ENCODE measurements around the gene YY1. TPM values are rescaled to one million over a fixed set of nuclear protein-coding genes. Genes with fewer than 3 reads are reported as not detected.
A peak's percentile ranks its signal among the peaks of the same experiment; 100 is the strongest.
"Not testable (repeated sequence)": the region's sequence is repeated elsewhere in the genome, so short reads cannot be mapped to it uniquely, and the experiment has no call there.

YY1 gene
- total RNA-seq, 8 experiments from 2014 or later, result 23.4 to 58.3 (median 30.4) TPM

DNA sequence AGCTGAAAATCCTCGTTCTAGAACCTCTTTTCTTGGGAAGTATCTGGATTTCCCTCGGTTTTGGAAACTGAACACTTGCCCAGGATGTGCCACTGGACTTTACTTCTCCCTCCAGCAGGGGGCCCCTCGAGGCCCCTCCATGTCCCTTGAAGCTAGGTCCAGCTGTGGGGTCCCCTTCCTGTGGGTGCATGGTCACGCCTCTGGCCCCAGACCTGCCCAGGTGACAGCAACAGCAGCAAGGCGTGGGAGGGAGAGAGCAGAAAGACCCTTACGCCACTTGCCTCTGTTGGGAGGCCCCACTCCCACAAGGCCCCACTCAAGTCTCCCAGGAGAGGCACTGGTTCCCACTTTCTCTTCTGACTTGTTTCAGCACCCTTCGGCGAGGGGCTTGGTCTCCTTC lies 64.2 kb downstream of the YY1 start:
- in situ Hi-C loops (cut with MboI; ENCODE audit: low pct_unique_long_range_greater_than_20kb in 2 of 9, low sequenced_read_pairs in 9 of 9, unreplicated experiment in 9 of 9), result no loop called here
- H3K27ac ChIP-seq, result no peak overlapping the region
- no peak overlapping the region for H3K4me3 ChIP-seq
- WGBS, 10 experiments, result 39 to 100% (median 69%) methylated on average over 1 to 8 of the region's 8 CpGs; no CpG with 5 or more reads in 3 of the 10 experiments
- no peak for ATAC-seq (replicated peaks in 6 of 8)
- H3K4me1 ChIP-seq (replicated peaks in 1 of 2), result peaks cover 17% of the 10 kb centered on the region in 2 donors

- ATAC-seq (replicated peaks in 6 of 8), result no peak
- in situ Hi-C loops (cut with MboI; ENCODE audit: low pct_unique_long_range_greater_than_20kb in 2 of 9, low sequenced_read_pairs in 9 of 9, unreplicated experiment in 9 of 9), result no loop called here
- Histone ChIP-seq H3K4me1 (replicated peaks in 1 of 2) (peaks cover 17% of the 10 kb centered on the region in 2 donors), H3K27ac (no peak overlapping the region), H3K4me3 (no peak overlapping the region)
- 50 to 80% (median 60%) methylated on average over 1 to 2 of the region's 4 CpGs; no CpG with 5 or more reads in 7 of the 10 experiments for WGBS, 10 experiments
Observed at GRCh38 chr14:100303925-100304324, 65.0 kb downstream of the YY1 start.

GRCh38 chr14:100304825-100305323 lies 65.9 kb downstream of the YY1 start:
- Histone ChIP-seq H3K4me3 (peak overlapping the region; percentile 72 to 92 (median 76)), H3K27ac (no peak overlapping the region), H3K4me1 (replicated peaks in 1 of 2) (peaks cover 17% of the 10 kb centered on the region in 2 donors)
- in situ Hi-C loops (cut with MboI; ENCODE audit: low pct_unique_long_range_greater_than_20kb in 2 of 9, low sequenced_read_pairs in 9 of 9, unreplicated experiment in 9 of 9), result no loop called here
- peak in 3 of 8 experiments; percentile 3 to 7 (median 4) for ATAC-seq (replicated peaks in 6 of 8)
- WGBS, 10 experiments, result 0 to 30% (median 3%) methylated on average over 1 to 8 of the region's 23 CpGs; no CpG with 5 or more reads in 3 of the 10 experiments

GRCh38 chr14:100305324-100306100 lies 66.6 kb downstream of the YY1 start:
- ATAC-seq (replicated peaks in 6 of 8), result peak; percentile 0 to 16 (median 4)
- Histone ChIP-seq H3K4me3 (peak overlapping the region; percentile 72 to 92 (median 76)), H3K4me1 (replicated peaks in 1 of 2) (peaks cover 17% of the 10 kb centered on the region in 2 donors), H3K27ac (peak overlapping the region; percentile 62 to 72)
- 0% methylated on average over 3 of the region's 65 CpGs; no CpG with 5 or more reads in 8 of the 10 experiments for WGBS, 10 experiments
- in situ Hi-C loops (cut with MboI; ENCODE audit: low pct_unique_long_range_greater_than_20kb in 2 of 9, low sequenced_read_pairs in 9 of 9, unreplicated experiment in 9 of 9), result no loop called here

DNA sequence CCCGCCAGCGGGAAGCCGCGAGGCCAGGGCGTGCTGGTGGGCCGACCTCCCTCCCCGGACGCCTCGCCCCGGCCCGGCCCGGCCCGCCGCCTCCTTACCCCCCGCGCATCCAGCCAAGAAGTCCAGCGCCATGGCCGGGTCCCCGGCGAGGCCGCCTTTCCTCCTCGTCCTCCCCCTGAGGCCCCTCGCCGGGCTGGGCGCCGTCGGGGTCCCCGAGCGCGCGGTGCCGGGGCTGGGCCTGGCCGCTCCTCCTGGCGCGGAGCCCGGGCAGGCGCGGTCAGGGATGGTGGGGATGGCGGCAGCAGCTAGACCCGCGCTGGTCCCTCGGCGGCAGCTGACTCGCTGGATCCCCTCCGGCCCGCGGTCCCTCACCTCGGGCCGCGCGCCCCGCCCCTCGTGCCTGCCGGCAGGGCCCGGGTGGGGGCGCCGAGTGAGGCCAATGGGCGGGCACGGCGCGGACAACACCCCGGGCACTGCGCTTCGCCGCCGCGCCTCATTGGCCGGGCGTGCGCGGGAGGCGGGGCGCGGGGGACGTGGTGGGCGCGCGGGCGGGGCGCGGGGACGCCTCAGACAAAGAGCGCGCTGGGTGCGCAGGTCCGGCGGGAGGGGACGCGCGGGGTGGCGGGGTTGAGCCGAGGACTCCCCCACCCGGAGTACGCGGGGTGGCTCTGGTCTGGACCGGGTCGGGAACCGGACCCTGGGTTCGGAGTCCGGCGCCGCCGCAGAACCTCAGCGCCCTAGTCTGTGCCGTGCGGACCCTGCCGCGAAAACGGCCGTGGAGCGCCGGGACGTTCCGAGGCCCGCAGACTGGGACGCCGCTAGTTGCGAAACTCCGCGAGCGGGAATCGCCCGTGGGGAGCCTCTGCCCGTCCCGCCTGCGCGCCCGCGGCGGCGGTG lies 67.4 kb downstream of the YY1 start, which contains the start of gene SLC25A29:
TSS of gene SLC25A29 (minus strand) at position 344 of the 897 bp plus-strand sequence. CDS start at position 132, 212 bp downstream.
- Histone ChIP-seq H3K27ac (peak within 1 kb of the TSS; percentile 70 to 82), H3K4me3 (peak within 1 kb of the TSS; percentile 72 to 92 (median 76)), H3K4me1 (replicated peaks in 1 of 2) (peaks cover 17 to 19% of the 10 kb centered on the region in 2 donors)
- 0 to 2% methylated on average over 2 to 11 of the region's 131 CpGs; no CpG with 5 or more reads in 8 of the 10 experiments for WGBS, 10 experiments
- in situ Hi-C loops (cut with MboI; ENCODE audit: low pct_unique_long_range_greater_than_20kb in 2 of 9, low sequenced_read_pairs in 9 of 9, unreplicated experiment in 9 of 9), result no loop called here
- peak; percentile 74 to 88 (median 85) for ATAC-seq (replicated peaks in 6 of 8)

DNA sequence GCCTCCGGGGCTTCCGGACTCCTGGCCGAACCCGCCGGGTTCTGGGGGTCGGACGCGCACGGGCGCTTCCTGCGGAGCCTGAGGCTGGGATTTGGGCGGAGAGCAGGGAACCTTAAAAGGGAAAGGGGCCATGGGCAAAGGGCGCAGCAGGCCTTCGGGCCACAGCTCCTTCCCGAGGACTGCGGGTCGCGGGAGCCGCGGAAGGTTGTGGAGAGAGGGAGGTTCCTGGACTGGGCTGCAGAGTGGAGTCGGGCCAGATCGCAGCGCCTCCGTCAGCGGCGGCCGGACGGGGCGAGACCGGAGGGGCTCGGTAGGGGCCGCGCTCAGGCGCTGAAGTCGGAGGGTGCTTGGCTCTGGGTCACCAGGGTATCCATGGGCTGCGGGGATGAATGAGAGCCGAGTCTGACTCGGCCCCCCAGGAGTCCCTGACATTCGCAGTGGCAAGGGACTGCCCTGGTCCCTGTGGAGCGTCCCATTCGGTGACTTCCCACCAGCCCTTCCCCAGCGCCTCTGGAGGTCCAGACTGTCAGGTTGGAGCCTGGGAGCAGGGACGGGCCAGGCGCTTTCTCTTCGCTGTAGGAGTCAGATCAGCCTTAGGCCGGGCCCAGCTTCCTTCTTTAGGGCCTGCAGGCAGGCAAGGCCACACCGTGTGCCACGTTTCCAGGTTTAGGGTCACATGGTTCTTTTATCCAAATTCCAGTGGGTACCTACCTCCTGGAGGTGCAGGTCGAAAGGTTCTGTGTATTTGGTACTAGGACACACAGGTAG lies 68.2 kb downstream of the YY1 start:
- in situ Hi-C loops (cut with MboI; ENCODE audit: low pct_unique_long_range_greater_than_20kb in 2 of 9, low sequenced_read_pairs in 9 of 9, unreplicated experiment in 9 of 9), result no loop called here
- WGBS, 10 experiments, result 0 to 20% (median 9%) methylated on average over 1 to 18 of the region's 49 CpGs; no CpG with 5 or more reads in 5 of the 10 experiments
- Histone ChIP-seq H3K4me1 (replicated peaks in 1 of 2) (peaks cover 26 to 27% of the 10 kb centered on the region in 2 donors), H3K27ac (peak overlapping the region; percentile 70 to 82), H3K4me3 (peak overlapping the region; percentile 72 to 92 (median 76))
- ATAC-seq (replicated peaks in 6 of 8), result peak; percentile 7 to 30 (median 18)

- no peak for ATAC-seq (replicated peaks in 6 of 8)
- 62 to 100% (median 92%) methylated on average over 1 to 4 of the region's 5 CpGs; no CpG with 5 or more reads in 3 of the 10 experiments for WGBS, 10 experiments
- peaks cover 33 to 34% of the 10 kb centered on the region in 2 donors for H3K4me1 ChIP-seq (replicated peaks in 1 of 2)
- peak overlapping the region; percentile 72 to 92 (median 76) for H3K4me3 ChIP-seq
- in situ Hi-C loops (cut with MboI; ENCODE audit: low pct_unique_long_range_greater_than_20kb in 2 of 9, low sequenced_read_pairs in 9 of 9, unreplicated experiment in 9 of 9), result no loop called here
- no peak overlapping the region for H3K27ac ChIP-seq
Observed at GRCh38 chr14:100307766-100308426, 69.0 kb downstream of the YY1 start.

DNA sequence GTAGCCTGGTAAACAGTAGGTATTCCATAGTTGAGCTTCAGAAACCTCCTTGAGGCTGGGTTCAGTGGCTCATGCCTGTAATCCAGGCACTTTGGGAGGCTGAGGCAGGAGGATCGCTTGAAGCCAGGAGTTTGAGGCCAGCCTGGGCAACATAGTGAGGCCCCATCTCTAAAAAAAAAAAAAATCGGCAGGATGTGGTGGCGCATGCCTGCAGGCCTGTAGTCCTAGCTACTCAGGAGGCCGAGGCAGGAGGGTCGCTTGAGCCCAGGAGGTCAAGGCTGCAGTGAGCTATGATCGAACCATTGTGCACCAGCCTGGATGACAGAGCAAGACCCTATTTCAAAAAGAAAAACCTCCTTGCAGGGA lies 69.5 kb downstream of the YY1 start:
- peaks cover 38 to 39% of the 10 kb centered on the region in 2 donors for H3K4me1 ChIP-seq (replicated peaks in 1 of 2)
- H3K4me3 ChIP-seq; ATAC-seq (replicated peaks in 6 of 8); H3K27ac ChIP-seq; in situ Hi-C loops (cut with MboI; ENCODE audit: low pct_unique_long_range_greater_than_20kb in 2 of 9, low sequenced_read_pairs in 9 of 9, unreplicated experiment in 9 of 9): not testable (repeated sequence)
- WGBS, 10 experiments, result 82 to 100% (median 88%) methylated on average over 1 to 5 of the region's 6 CpGs; no CpG with 5 or more reads in 3 of the 10 experiments

DNA sequence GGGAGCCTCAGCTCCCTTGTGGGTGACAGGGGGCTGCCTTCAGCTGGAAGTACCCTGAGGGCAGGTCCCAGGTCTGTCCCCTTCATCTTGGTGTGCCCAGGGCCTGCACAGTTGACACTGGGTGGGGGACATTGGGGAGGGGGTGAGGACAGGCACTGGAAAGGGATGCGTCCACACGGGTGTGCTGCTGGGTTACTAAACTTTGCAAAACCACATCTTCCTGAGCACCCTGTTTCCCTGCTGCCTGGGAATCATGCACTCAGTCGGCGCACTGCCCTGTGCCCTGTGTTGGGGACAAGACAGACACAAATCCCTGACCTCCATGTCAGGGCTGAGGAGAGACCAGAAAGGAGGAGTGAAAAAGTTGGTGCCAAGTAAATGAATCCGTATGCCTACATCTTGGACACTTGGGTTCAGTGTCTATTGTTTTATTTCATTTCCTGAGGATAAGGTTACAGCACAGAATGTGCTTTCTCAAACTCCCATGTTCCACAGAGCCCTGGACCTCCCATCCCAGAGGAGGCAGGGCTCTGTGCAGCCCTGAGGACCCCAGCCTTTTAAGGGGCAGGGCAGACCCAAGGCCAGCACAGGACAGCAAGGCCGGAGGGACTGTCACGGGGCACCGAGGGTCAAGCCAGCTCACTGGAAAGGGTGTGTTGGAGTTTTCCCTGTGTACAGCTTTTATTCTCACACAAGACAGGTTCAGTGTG lies 70.2 kb downstream of the YY1 start:
- Histone ChIP-seq H3K4me3 (no peak overlapping the region), H3K4me1 (replicated peaks in 1 of 2) (peaks cover 35% of the 10 kb centered on the region in 2 donors), H3K27ac (no peak overlapping the region)
- no peak for ATAC-seq (replicated peaks in 6 of 8)
- in situ Hi-C loops (cut with MboI; ENCODE audit: low pct_unique_long_range_greater_than_20kb in 2 of 9, low sequenced_read_pairs in 9 of 9, unreplicated experiment in 9 of 9), result no loop called here
- WGBS, 10 experiments, result 46 to 100% (median 95%) methylated on average over 1 to 6 of the region's 8 CpGs; no CpG with 5 or more reads in 3 of the 10 experiments

DNA sequence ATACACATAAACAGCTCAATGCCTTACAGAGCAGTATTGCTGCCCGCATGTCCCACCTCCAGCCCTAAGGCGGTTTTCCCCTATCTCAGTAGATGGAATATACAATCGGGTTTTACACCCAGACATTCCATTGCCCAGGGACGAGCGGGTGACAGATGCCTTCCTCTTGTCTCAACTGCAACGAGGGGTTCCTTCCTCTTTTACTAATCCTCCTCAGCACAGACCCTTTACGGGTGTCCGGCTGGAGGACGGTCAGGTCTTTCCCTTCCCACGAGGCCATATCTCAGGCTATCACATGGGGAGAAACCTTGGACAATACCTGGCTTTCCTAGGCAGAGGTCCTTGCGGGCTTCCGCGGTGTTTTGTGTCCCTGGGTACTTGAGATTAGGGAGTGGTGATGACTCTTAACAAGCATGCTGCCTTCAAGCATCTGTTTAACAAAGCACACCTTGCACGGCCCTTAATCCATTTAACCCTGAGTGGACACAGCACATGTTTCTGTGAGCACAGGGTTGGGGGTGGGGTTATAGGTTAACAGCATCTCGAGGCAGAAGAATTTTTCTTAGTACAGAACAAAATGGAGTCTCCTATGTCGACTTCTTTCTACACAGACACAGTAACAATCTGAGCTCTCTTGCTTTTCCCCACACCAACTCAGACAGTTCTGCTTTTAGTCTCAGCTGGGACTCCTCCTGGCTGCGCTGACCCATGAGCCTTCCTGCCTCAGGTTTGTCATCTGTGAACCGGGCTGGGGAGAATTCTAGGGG lies 73.3 kb downstream of the YY1 start:
- ATAC-seq (replicated peaks in 6 of 8); H3K27ac ChIP-seq; in situ Hi-C loops (cut with MboI; ENCODE audit: low pct_unique_long_range_greater_than_20kb in 2 of 9, low sequenced_read_pairs in 9 of 9, unreplicated experiment in 9 of 9); H3K4me3 ChIP-seq: not testable (repeated sequence)
- 39 to 82% (median 60%) methylated on average over 1 to 10 of the region's 18 CpGs; no CpG with 5 or more reads in 1 of the 10 experiments for WGBS, 10 experiments
- peaks cover 29% of the 10 kb centered on the region in 2 donors for H3K4me1 ChIP-seq (replicated peaks in 1 of 2)

Data from motor neuron (in vitro differentiated cells).